B cell (primary cell): ENCODE data around the gene RPL13A. TPM values are rescaled to one million over a fixed set of nuclear protein-coding genes. Genes with fewer than 3 reads are reported as not detected.

Experiments used
- ATAC-seq: fragments of 200-7000 bp; cut with Tn5 transposase; one replicate; pipeline ENCODE4 v1.10.0; 2021; ENCODE audit warnings: low read depth, mild to moderate bottlenecking, moderate number of reproducible peaks, moderate library complexity
- CTCF ChIA-PET: fragments of 350-600 bp; sonication (Branson Sonifier 250); formaldehyde crosslinking; loops from one replicate; lab custom pipeline; 2021; ENCODE audit warnings: antibody characterized with exemption, inconsistent platforms; lab: Charles Lee
- POLR2A ChIA-PET: fragments of 350-600 bp; sonication (Branson Sonifier 250); formaldehyde crosslinking; loops from one replicate; lab custom pipeline; 2021; ENCODE audit warnings: antibody characterized with exemption; lab: Charles Lee
- DNase-seq: peaks from one replicate; pipeline ENCODE4 v3.0.0; 2013
- H2AFZ ChIP-seq: 2 replicates; pipeline ENCODE4 v1.6.1; 2012; ENCODE audit warnings: mild to moderate bottlenecking, low read depth, low read length; ENCODE audit not compliant: insufficient read depth, poor library complexity, severe bottlenecking
- H3K27ac ChIP-seq, 2 donors: 1 replicate in 1 of 2; 2 replicates in 1 of 2; pipeline ENCODE4 v1.5.1; 2012 to 2013; ENCODE audit warnings: low read length in 2 of 2, mild to moderate bottlenecking in 2 of 2, moderate library complexity in 1 of 2
- H3K27me3 ChIP-seq, 4 experiments: fragments of 200-600 bp in 1 of 4; sonication (generic) in 1 of 4; replicated peaks in 1 of 4; 1 replicate in 2 of 4; 2 replicates in 2 of 4; pipeline versions ENCODE4 v1.6.1 to v1.7.0; 2013 to 2016; ENCODE audit warnings: low read length in 3 of 4, mild to moderate bottlenecking in 2 of 4, mixed read lengths in 1 of 4, moderate library complexity in 1 of 4; ENCODE audit not compliant: insufficient read depth in 4 of 4, control insufficient read depth in 3 of 4; ENCODE audit errors: control extremely low read depth in 1 of 4
- H3K36me3 ChIP-seq, 2 experiments: replicated peaks in 1 of 2; 1 replicate in 1 of 2; 2 replicates in 1 of 2; pipeline versions ENCODE4 v1.6.1 to v1.7.1; 2013; ENCODE audit warnings: low read length in 1 of 2; ENCODE audit not compliant: insufficient read depth in 2 of 2, control insufficient read depth in 1 of 2; ENCODE audit errors: control extremely low read depth in 1 of 2, extremely low read depth in 1 of 2
- H3K4me1 ChIP-seq, 2 donors: fragments of 200-600 bp in 1 of 2; sonication (generic) in 1 of 2; 1 replicate in 1 of 2; 2 replicates in 1 of 2; pipeline versions ENCODE4 v1.5.1 to v1.6.1; 2013 to 2017; ENCODE audit warnings: low read length in 2 of 2; ENCODE audit not compliant: control insufficient read depth in 2 of 2, insufficient read depth in 2 of 2
- H3K4me2 ChIP-seq: replicated peaks from 2 replicates; pipeline ENCODE3; 2012; ENCODE audit warnings: mild to moderate bottlenecking, low read depth, low read length; ENCODE audit not compliant: poor library complexity, severe bottlenecking
- H3K4me3 ChIP-seq, 5 experiments: fragments of 200-600 bp in 1 of 5; sonication (generic) in 1 of 5; 1 replicate in 3 of 5; 2 replicates in 2 of 5; pipeline versions ENCODE4 v1.5.1 to v1.7.0; 2011 to 2016; ENCODE audit warnings: low read length in 4 of 5, mild to moderate bottlenecking in 4 of 5, low read depth in 2 of 5, control low read depth in 1 of 5, moderate library complexity in 1 of 5; ENCODE audit not compliant: insufficient read depth in 1 of 5; ENCODE audit errors: control extremely low read depth in 1 of 5, extremely low read depth in 1 of 5
- H3K79me2 ChIP-seq: fragments of 200-600 bp; sonication (generic); one replicate; pipeline ENCODE4 v1.6.0; 2016; ENCODE audit warnings: low read length; ENCODE audit not compliant: control insufficient read depth, insufficient read depth
- H3K9ac ChIP-seq: fragments of 200-600 bp; sonication (generic); 2 replicates; pipeline ENCODE4 v1.6.1; 2017; ENCODE audit warnings: mild to moderate bottlenecking, low read length, moderate library complexity
- H3K9me3 ChIP-seq, 3 donors: one replicate each; pipeline versions ENCODE4 v1.6.1 to v1.7.1; 2013; ENCODE audit warnings: low read length in 2 of 3; ENCODE audit not compliant: control insufficient read depth in 2 of 3, insufficient read depth in 1 of 3; ENCODE audit errors: control extremely low read depth in 1 of 3
- H4K20me1 ChIP-seq: 2 replicates; pipeline ENCODE4 v1.6.0; 2012; ENCODE audit warnings: mild to moderate bottlenecking, low read length; ENCODE audit not compliant: insufficient read depth, control insufficient read depth, poor library complexity, severe bottlenecking
- H3K27ac Mint-ChIP-seq: one replicate; pipeline ENCODE4 v1.8.0; 2021; ENCODE audit warnings: mixed read lengths
- H3K27me3 Mint-ChIP-seq: one replicate; pipeline ENCODE4 v1.8.0; 2021; ENCODE audit warnings: mixed read lengths
- H3K4me1 Mint-ChIP-seq: one replicate; pipeline ENCODE4 v1.8.0; 2021; ENCODE audit warnings: mixed read lengths
- H3K4me3 Mint-ChIP-seq: one replicate; pipeline ENCODE4 v1.8.0; 2021; ENCODE audit warnings: mixed read lengths
- H3K9me3 Mint-ChIP-seq: one replicate; pipeline ENCODE4 v1.8.0; 2022; ENCODE audit warnings: mixed read lengths; ENCODE audit not compliant: insufficient read depth
- CTCF ChIP-seq: fragments of 200-600 bp; IDR thresholded peaks from one replicate; pipeline ENCODE4 v1.8.0; 2022; ENCODE audit warnings: antibody characterized with exemption, mild to moderate bottlenecking
- EZH2 ChIP-seq: IDR thresholded peaks from 2 replicates; pipeline ENCODE4 v1.6.1; 2012; ENCODE audit warnings: borderline replicate concordance, low read depth, mild to moderate bottlenecking, moderate library complexity, low read length; ENCODE audit not compliant: insufficient read depth, poor library complexity, severe bottlenecking
- WGBS: methylation state at CpG from one replicate; pipeline ENCODE4 v1.1.5; 2013; ENCODE audit warnings: missing lambda C conversion rate; ENCODE audit not compliant: insufficient coverage; 5-methylcytosine and 5-hydroxymethylcytosine counted together
- intact Hi-C: fragments of 100-400 bp; cut with micrococcal nuclease; formaldehyde crosslinking; loops from one replicate; pipeline ENCODE4 v1.10.0; 2022
- polyA plus RNA-seq: library from polyadenylated mRNA; depleted of rRNA; stranded (reverse); fragments of >200 nt; gene quantifications from 2 replicates; pipeline ENCODE4 v1.2.3, GENCODE V29; 2012
- total RNA-seq, 2 donors: library from RNA; stranded (reverse); fragments of 120-200 nt in 1 of 2; gene quantifications; 1 replicate in 1 of 2; 2 replicates in 1 of 2; pipeline versions ENCODE4 v1.2.3 to v1.2.4, GENCODE V29; 2013 to 2022

RPL13A gene
- total and polyA plus RNA-seq, 2 donors (not counting 1 experiment from before 2014, with no cell fraction given): 5,457 to 6,298 TPM

GRCh38 chr19:49447485-49448431, 39.6 kb upstream of the RPL13A start:
- CTCF ChIA-PET: interaction anchor here (0.6 to 0.7 kb wide), 3 partner anchors 22 to 156 kb away, joined by 3 to 4 read pairs (median 4); no protein-coding TSS in a partner anchor
- no peak overlapping the region for H3K27ac ChIP-seq
- peaks cover 21% of the 10 kb centered on the region for H4K20me1 ChIP-seq
- Mint-ChIP-seq H3K9me3 (no peaks in the 10 kb centered on the region), H3K4me3 (no peak overlapping the region), H3K27me3 (no peaks in the 10 kb centered on the region), H3K4me1 (peaks cover 40% of the 10 kb centered on the region), H3K27ac (no peak overlapping the region)
- ATAC-seq (no peak), DNase-seq (no peak)
- no peak for TF ChIP-seq EZH2
- TF ChIP-seq CTCF: no peak
- H3K9ac ChIP-seq: no peak overlapping the region
- no peaks in the 10 kb centered on the region for H3K27me3 ChIP-seq
- 94% methylated on average over 31 of the region's 32 CpGs for WGBS
- no peak overlapping the region for H2AFZ ChIP-seq
- intact Hi-C loops: no loop called here
- H3K9me3 ChIP-seq: no peaks in the 10 kb centered on the region
- no peak overlapping the region for H3K4me2 ChIP-seq
- H3K4me3 ChIP-seq: no peak overlapping the region
- POLR2A ChIA-PET: interaction anchor here (0.6 to 1.2 kb wide), 2 partner anchors 104 to 107 kb away, joined by 3 to 12 read pairs; no protein-coding TSS in a partner anchor
- peaks cover 14 to 34% of the 10 kb centered on the region in 2 donors for H3K4me1 ChIP-seq
- H3K36me3 ChIP-seq: peaks cover 0 to 37% of the 10 kb centered on the region in 2 experiments
- H3K79me2 ChIP-seq: peaks cover 30% of the 10 kb centered on the region

- H3K9ac ChIP-seq: no peak overlapping the region
- peaks cover 43% of the 10 kb centered on the region for H3K4me1 Mint-ChIP-seq
- TF ChIP-seq CTCF (no peak), EZH2 (no peak)
- H3K9me3 ChIP-seq: no peaks in the 10 kb centered on the region
- ChIA-PET POLR2A (interaction anchor here (1.1 kb wide), 1 partner anchor 21 kb away, joined by 4 read pairs; no protein-coding TSS in a partner anchor), CTCF (no interaction called here)
- H4K20me1 ChIP-seq: peaks cover 21% of the 10 kb centered on the region
- no peak for DNase-seq
- peak overlapping the region; percentile 20 for H3K27ac Mint-ChIP-seq
- H3K4me3 ChIP-seq: no peak overlapping the region
- H3K9me3 Mint-ChIP-seq: no peaks in the 10 kb centered on the region
- H3K4me3 Mint-ChIP-seq: peak overlapping the region; percentile 23
- no peaks in the 10 kb centered on the region for H3K27me3 Mint-ChIP-seq
- H3K79me2 ChIP-seq: peaks cover 30% of the 10 kb centered on the region
- no peaks in the 10 kb centered on the region for H3K27me3 ChIP-seq
- no peak overlapping the region for H2AFZ ChIP-seq
- H3K36me3 ChIP-seq: peaks cover 0 to 37% of the 10 kb centered on the region in 2 experiments
- peaks cover 14 to 31% of the 10 kb centered on the region in 2 donors for H3K4me1 ChIP-seq
- H3K4me2 ChIP-seq: no peak overlapping the region
- intact Hi-C loops: no loop called here
- no peak overlapping the region for H3K27ac ChIP-seq
- ATAC-seq: no peak
- WGBS: 100% methylated on average over 5 of the region's 6 CpGs
Measured at GRCh38 chr19:49448432-49448786, 39.0 kb upstream of the RPL13A start.
